CD4-positive, alpha-beta T cell treated with Interferon gamma for 1 hour (primary cell): Measurements from ENCODE around the gene UGT1A8.
"Not testable (repeated sequence)": the region's sequence is repeated elsewhere in the genome, so short reads cannot be mapped to it uniquely, and the experiment has no call there.

Experiments used
- DNase-seq: peaks from one replicate; pipeline ENCODE4 v3.0.0-alpha.2; 2020

Gene UGT1A8

GRCh38 chr2:233736868-233737653 lies 119.6 kb downstream of the UGT1A8 start:
- DNase-seq = not testable (repeated sequence)

- DNase-seq = no peak
These were observed 123.4 kb downstream of the UGT1A8 start for GRCh38 chr2:233740870-233741269.

GRCh38 chr2:233743464-233744259 lies 126.2 kb downstream of the UGT1A8 start:
- no peak for DNase-seq

- no peak for DNase-seq
These were observed 127.8 kb downstream of the UGT1A8 start for GRCh38 chr2:233745073-233745755.

- not testable (repeated sequence) for DNase-seq
These were observed 128.4 kb downstream of the UGT1A8 start for GRCh38 chr2:233745838-233746237.

- no peak for DNase-seq
These were observed 129.2 kb downstream of the UGT1A8 start for GRCh38 chr2:233746475-233747282.

- no peak for DNase-seq
These were observed 129.8 kb downstream of the UGT1A8 start for GRCh38 chr2:233747283-233747544.

- DNase-seq = not testable (repeated sequence)
These were observed 133.3 kb downstream of the UGT1A8 start for GRCh38 chr2:233750689-233751088.

GRCh38 chr2:233751212-233752009 lies 134.0 kb downstream of the UGT1A8 start:
- not testable (repeated sequence) for DNase-seq

GRCh38 chr2:233754872-233755611 lies 137.6 kb downstream of the UGT1A8 start:
- no peak for DNase-seq

- no peak for DNase-seq
These were observed 139.1 kb downstream of the UGT1A8 start for GRCh38 chr2:233756429-233757081.

GRCh38 chr2:233758141-233758540 lies 140.7 kb downstream of the UGT1A8 start:
- DNase-seq = no peak

GRCh38 chr2:233758849-233759248 lies 141.4 kb downstream of the UGT1A8 start:
- no peak for DNase-seq

GRCh38 chr2:233760043-233760442 lies 142.6 kb downstream of the UGT1A8 start, which contains the start of gene UGT1A1:
UGT1A1 (plus strand) TSS chr2:233760270; CDS start chr2:233760288, 18 bp downstream.
- DNase-seq = no peak

- DNase-seq = no peak
These were observed 143.8 kb downstream of the UGT1A8 start for GRCh38 chr2:233761040-233761769.

- no peak for DNase-seq
These were observed 146.8 kb downstream of the UGT1A8 start for GRCh38 chr2:233764264-233764663.

GRCh38 chr2:233764761-233765160 lies 147.3 kb downstream of the UGT1A8 start:
- no peak for DNase-seq

- DNase-seq = no peak
These were observed 149.0 kb downstream of the UGT1A8 start for GRCh38 chr2:233766416-233766815.

- no peak for DNase-seq
These were observed 150.6 kb downstream of the UGT1A8 start for GRCh38 chr2:233768076-233768475.

- DNase-seq = no peak
These were observed 151.8 kb downstream of the UGT1A8 start for GRCh38 chr2:233769260-233769659.
